HCT116 (cell line): ENCODE measurements around the gene HIRIP3. TPM values are rescaled to one million over a fixed set of nuclear protein-coding genes. Genes with fewer than 3 reads are reported as not detected.

Source experiments
- ATAC-seq: fragments of 200-7000 bp; cut with Tn5 transposase; 2 replicates; pipeline ENCODE4 v1.9.1; 2020; ENCODE audit warnings: mild to moderate bottlenecking, moderate library complexity
- BruUV-seq: library from RNA; stranded (reverse); fragments of 400-500 nt; replicated peaks from 2 replicates; lab custom pipeline; 2021; lab: Mats Ljungman, UMichigan
- CTCF ChIA-PET: fragments of 300-600 bp; sonication (Branson Sonifier 250); formaldehyde crosslinking; loops from one replicate; lab custom pipeline; 2021; ENCODE audit warnings: antibody characterized with exemption; lab: Charles Lee
- POLR2A ChIA-PET: fragments of 300-600, 350-600 bp; sonication (Branson Sonifier 250); formaldehyde crosslinking; loops from one replicate; lab custom pipeline; 2021; ENCODE audit warnings: antibody characterized with exemption; lab: Charles Lee
- RAD21 ChIA-PET, 2 experiments: fragments of 300-600 bp; sonication (Branson Sonifier 250); formaldehyde crosslinking; loops; one replicate each; lab custom pipeline; 2023; ENCODE audit warnings: low total read pairs in 2 of 2; ENCODE audit not compliant: uncharacterized antibody in 2 of 2, unreplicated experiment in 2 of 2, low non-redundant PET in 1 of 2; lab: Charles Lee
- DNase-seq: peaks from one replicate; pipeline ENCODE4 v3.0.0-alpha.2; 2010; ENCODE audit warnings: low read depth, low spot score
- H2AFZ ChIP-seq: fragments of 200-600 bp; shearing (Covaris generic), sonication (generic); 2 replicates; pipeline ENCODE4 v1.6.1; 2017; ENCODE audit warnings: low read depth, mixed run types, mixed read lengths, antibody characterized with exemption, low read length; ENCODE audit not compliant: poor library complexity, severe bottlenecking
- H3K27ac ChIP-seq: 2 replicates; pipeline ENCODE4 v1.5.1; 2012; ENCODE audit warnings: low read depth, low read length
- H3K27me3 ChIP-seq: fragments of 200-600 bp; sonication (generic); 2 replicates; pipeline ENCODE4 v1.6.1; 2016; ENCODE audit warnings: mixed run types, low read length, mixed read lengths; ENCODE audit not compliant: insufficient read depth
- H3K36me3 ChIP-seq, 2 experiments: fragments of 200-500 bp in 1 of 2; fragments of 200-600 bp in 1 of 2; sonication (Bioruptor generic) in 1 of 2; sonication (generic) in 1 of 2; 2 replicates each; pipeline versions ENCODE4 v1.5.1 to v1.6.1; 2014 to 2016; ENCODE audit warnings: low read length in 2 of 2, inconsistent platforms in 1 of 2, mixed read lengths in 1 of 2, mixed run types in 1 of 2; ENCODE audit not compliant: insufficient read depth in 2 of 2, control insufficient read depth in 1 of 2
- H3K4me1 ChIP-seq, 2 experiments: fragments of 200-600 bp in 1 of 2; sonication (generic) in 1 of 2; 2 replicates each; pipeline versions ENCODE4 v1.5.1 to v1.6.1; 2012 to 2017; ENCODE audit warnings: low read length in 2 of 2, inconsistent platforms in 1 of 2, mild to moderate bottlenecking in 1 of 2, mixed read lengths in 1 of 2, mixed run types in 1 of 2, moderate library complexity in 1 of 2; ENCODE audit not compliant: insufficient read depth in 2 of 2, control insufficient read depth in 1 of 2
- H3K4me2 ChIP-seq: fragments of 200-600 bp; sonication (generic); 2 replicates; pipeline ENCODE4 v1.6.1; 2017; ENCODE audit warnings: mixed run types, low read length, mixed read lengths
- H3K4me3 ChIP-seq, 2 experiments: fragments of 200-600 bp in 1 of 2; sonication (generic) in 1 of 2; replicated peaks in 1 of 2; 2 replicates each; pipeline ENCODE4 v1.5.1; 2011 to 2016; ENCODE audit warnings: low read length in 2 of 2, control low read depth in 1 of 2, low read depth in 1 of 2, mild to moderate bottlenecking in 1 of 2, mixed read lengths in 1 of 2, mixed run types in 1 of 2
- H3K79me2 ChIP-seq: fragments of 200-600 bp; sonication (generic); 2 replicates; pipeline ENCODE4 v1.6.1; 2017; ENCODE audit warnings: mild to moderate bottlenecking, mixed run types, low read length, moderate library complexity, mixed read lengths; ENCODE audit not compliant: insufficient read depth
- H3K9ac ChIP-seq: fragments of 200-600 bp; sonication (generic); 2 replicates; pipeline ENCODE4 v1.6.1; 2016; ENCODE audit warnings: low read length, mixed read lengths
- H3K9me2 ChIP-seq: fragments of 200-600 bp; sonication (generic), shearing (Covaris generic); 2 replicates; pipeline ENCODE4 v1.6.1; 2017; ENCODE audit warnings: mixed run types, mild to moderate bottlenecking, moderate library complexity; ENCODE audit not compliant: insufficient read depth
- H3K9me3 ChIP-seq, 2 experiments: fragments of 200-500 bp in 1 of 2; fragments of 200-600 bp in 1 of 2; sonication (Bioruptor generic) in 1 of 2; sonication (generic) in 1 of 2; 2 replicates each; pipeline ENCODE4 v1.6.1; 2014 to 2017; ENCODE audit warnings: low read length in 2 of 2, mixed read lengths in 2 of 2, inconsistent platforms in 1 of 2, low read depth in 1 of 2, mild to moderate bottlenecking in 1 of 2, mixed run types in 1 of 2, moderate library complexity in 1 of 2; ENCODE audit not compliant: control insufficient read depth in 1 of 2, insufficient read depth in 1 of 2
- H4K20me1 ChIP-seq: fragments of 200-600 bp; sonication (generic), shearing (Covaris generic); 2 replicates; pipeline ENCODE4 v1.6.1; 2017; ENCODE audit warnings: mixed run types, mild to moderate bottlenecking, moderate library complexity; ENCODE audit not compliant: insufficient read depth
- FOSL1 ChIP-seq: IDR thresholded peaks from 2 replicates; pipeline ENCODE4 v1.6.1; 2012; ENCODE audit warnings: low read depth
- JUND ChIP-seq: IDR thresholded peaks from 2 replicates; pipeline ENCODE4 v1.6.1; 2012
- SIN3A ChIP-seq: IDR thresholded peaks from 2 replicates; pipeline ENCODE4 v1.6.1; 2012; ENCODE audit warnings: low read depth
- SP1 ChIP-seq: IDR thresholded peaks from 2 replicates; pipeline ENCODE4 v1.6.1; 2012; ENCODE audit warnings: low read depth
- SRF ChIP-seq: IDR thresholded peaks from 2 replicates; pipeline ENCODE4 v1.6.1; 2012; ENCODE audit warnings: low read depth
- YY1 ChIP-seq: IDR thresholded peaks from 2 replicates; pipeline ENCODE4 v1.6.1; 2011; ENCODE audit warnings: low read length, low read depth, moderate library complexity, mild to moderate bottlenecking; ENCODE audit not compliant: insufficient replicate concordance; ENCODE audit errors: extremely low read depth
- ZFX ChIP-seq: fragments of 450-650 bp; IDR thresholded peaks from 2 replicates; pipeline ENCODE4 v1.6.1; 2017
- intact Hi-C: fragments of 100-400 bp; cut with micrococcal nuclease; formaldehyde crosslinking; loops from 2 replicates; pipeline ENCODE4 v1.10.0; 2022
- total RNA-seq: library from RNA; stranded (reverse); gene quantifications from one replicate; pipeline ENCODE4 v1.2.1, GENCODE V29; 2021; ENCODE audit not compliant: unreplicated experiment
- TF ChIP-seq, protein P1 (sequence below): IDR thresholded peaks from 2 replicates; pipeline ENCODE4 v1.6.1; 2011; ENCODE audit warnings: mild to moderate bottlenecking, low read length, moderate library complexity; ENCODE audit not compliant: insufficient replicate concordance; ENCODE audit errors: extremely low read depth

The HIRIP3 gene
- total RNA-seq, 1 experiment from 2014 or later: 21.8 TPM

DNA sequence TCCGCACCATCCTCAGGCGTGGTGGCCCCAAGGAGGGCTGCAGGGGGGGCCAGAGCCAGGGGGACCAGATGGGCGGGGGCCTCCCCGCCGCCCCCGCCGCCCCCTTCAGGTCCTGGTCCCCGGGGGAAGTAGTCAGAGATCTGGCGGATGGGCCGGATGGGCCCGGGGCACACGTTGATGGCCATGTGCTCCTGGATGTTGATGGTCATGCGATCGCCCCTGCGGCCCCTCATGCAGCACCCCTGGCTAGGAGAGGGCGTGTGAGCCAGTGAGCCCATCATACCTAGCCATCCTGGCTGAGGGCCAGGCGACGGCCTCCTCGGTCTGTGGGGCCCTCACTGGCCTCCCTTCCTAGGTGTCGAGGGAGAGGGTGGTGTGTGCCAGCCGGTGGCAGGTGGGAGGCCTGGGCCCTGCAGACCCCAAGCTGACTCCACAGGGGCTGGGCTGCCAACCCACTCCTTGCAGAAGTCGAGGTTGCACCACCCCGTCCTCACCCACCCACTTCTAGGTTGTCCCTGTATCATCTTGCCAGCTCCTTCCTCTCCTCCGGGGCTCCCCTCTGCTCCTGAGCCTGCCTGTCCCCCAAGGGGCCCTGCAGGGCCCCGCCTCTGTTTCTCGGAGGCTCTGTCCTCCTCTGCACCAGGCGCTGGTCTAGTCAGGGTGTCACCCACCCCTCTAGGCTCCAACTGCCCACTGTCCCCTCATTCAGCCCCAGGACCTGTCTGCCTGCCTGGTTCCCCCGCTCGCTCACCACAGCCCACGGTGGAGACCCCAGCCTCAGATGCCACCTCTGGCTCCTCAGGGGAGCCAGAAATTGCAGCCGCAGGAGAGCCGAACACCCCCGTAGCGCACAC, 14.8 kb upstream of the HIRIP3 start:
- no peak overlapping the region for H2AFZ ChIP-seq
- 0 out of 2 replicates have a peak, but pooled peaks have one; percentile 13 for ATAC-seq

More for the DNA sequence above, 14.8 kb upstream of the HIRIP3 start:
- Histone ChIP-seq H3K79me2 (no peaks in the 10 kb centered on the region), H3K9ac (no peak overlapping the region), H3K4me2 (no peak overlapping the region), H3K9me3 (no peaks in the 10 kb centered on the region), H4K20me1 (no peaks in the 10 kb centered on the region), H3K4me3 (no peak overlapping the region), H3K27ac (no peak overlapping the region), H3K4me1 (no peaks in the 10 kb centered on the region), H3K9me2 (no peaks in the 10 kb centered on the region), H3K27me3 (no peaks in the 10 kb centered on the region), H3K36me3 (peaks cover 0 to 4% of the 10 kb centered on the region in 2 experiments; a peak in 2 of 4 replicates)
- RAD21 ChIA-PET: no interaction called here
- POLR2A ChIA-PET: interaction anchor here (0.6 kb wide), 1 partner anchor 14 kb away, joined by 3 read pairs; no protein-coding TSS in a partner anchor
- DNase-seq: no peak
- CTCF ChIA-PET: no interaction called here
- intact Hi-C loops: no loop called here
- no TSS peak for BruUV-seq
- TF ChIP-seq FOSL1: no peak
- TF ChIP-seq SP1: no peak
- no peak for TF ChIP-seq SIN3A
- no peak for TF ChIP-seq JUND
- TF ChIP-seq ZFX: no peak
- TF ChIP-seq YY1: no peak
- TF ChIP-seq SRF: no peak
- TF ChIP-seq, protein P1, sequence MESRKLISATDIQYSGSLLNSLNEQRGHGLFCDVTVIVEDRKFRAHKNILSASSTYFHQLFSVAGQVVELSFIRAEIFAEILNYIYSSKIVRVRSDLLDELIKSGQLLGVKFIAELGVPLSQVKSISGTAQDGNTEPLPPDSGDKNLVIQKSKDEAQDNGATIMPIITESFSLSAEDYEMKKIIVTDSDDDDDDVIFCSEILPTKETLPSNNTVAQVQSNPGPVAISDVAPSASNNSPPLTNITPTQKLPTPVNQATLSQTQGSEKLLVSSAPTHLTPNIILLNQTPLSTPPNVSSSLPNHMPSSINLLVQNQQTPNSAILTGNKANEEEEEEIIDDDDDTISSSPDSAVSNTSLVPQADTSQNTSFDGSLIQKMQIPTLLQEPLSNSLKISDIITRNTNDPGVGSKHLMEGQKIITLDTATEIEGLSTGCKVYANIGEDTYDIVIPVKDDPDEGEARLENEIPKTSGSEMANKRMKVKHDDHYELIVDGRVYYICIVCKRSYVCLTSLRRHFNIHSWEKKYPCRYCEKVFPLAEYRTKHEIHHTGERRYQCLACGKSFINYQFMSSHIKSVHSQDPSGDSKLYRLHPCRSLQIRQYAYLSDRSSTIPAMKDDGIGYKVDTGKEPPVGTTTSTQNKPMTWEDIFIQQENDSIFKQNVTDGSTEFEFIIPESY: no peak
